ENCODE measurements around the gene SLC24A5. TPM values are rescaled to one million over a fixed set of nuclear protein-coding genes. Genes with fewer than 3 reads are reported as not detected.

SLC24A5 gene
- total RNA-seq, 1 experiment from 2014 or later, result not detected

GRCh38 chr15:48105936-48106335, 14.9 kb upstream of the SLC24A5 start:
- Histone ChIP-seq H3K4me3 (ENCODE audit: low read depth in 2 of 2, low read length in 2 of 2) (no peak overlapping the region), H3K36me3 (ENCODE audit: control insufficient read depth, insufficient read depth, low read length) (no peaks in the 10 kb centered on the region), H3K9me3 (ENCODE audit: control insufficient read depth, insufficient read depth, low read depth, low read length) (no peaks in the 10 kb centered on the region), H3K27ac (ENCODE audit: low read length) (no peak overlapping the region), H3K4me1 (ENCODE audit: control insufficient read depth, insufficient read depth, low read length) (no peaks in the 10 kb centered on the region), H3K27me3 (ENCODE audit: control insufficient read depth, insufficient read depth, low read length) (no peaks in the 10 kb centered on the region; the same call in none of the 2 replicates)
- ATAC-seq (no peak), DNase-seq (ENCODE audit: low read depth, low spot score) (no peak)
- in situ Hi-C loops (cut with HindIII; ENCODE audit: low pct_unique_long_range_greater_than_20kb, low sequenced_read_pairs), result no loop called here
- ChIA-PET CTCF (no interaction called here), POLR2A (no interaction called here)
- no TSS peak for BruUV-seq (replicated peaks)
- TF ChIP-seq, protein P1, sequence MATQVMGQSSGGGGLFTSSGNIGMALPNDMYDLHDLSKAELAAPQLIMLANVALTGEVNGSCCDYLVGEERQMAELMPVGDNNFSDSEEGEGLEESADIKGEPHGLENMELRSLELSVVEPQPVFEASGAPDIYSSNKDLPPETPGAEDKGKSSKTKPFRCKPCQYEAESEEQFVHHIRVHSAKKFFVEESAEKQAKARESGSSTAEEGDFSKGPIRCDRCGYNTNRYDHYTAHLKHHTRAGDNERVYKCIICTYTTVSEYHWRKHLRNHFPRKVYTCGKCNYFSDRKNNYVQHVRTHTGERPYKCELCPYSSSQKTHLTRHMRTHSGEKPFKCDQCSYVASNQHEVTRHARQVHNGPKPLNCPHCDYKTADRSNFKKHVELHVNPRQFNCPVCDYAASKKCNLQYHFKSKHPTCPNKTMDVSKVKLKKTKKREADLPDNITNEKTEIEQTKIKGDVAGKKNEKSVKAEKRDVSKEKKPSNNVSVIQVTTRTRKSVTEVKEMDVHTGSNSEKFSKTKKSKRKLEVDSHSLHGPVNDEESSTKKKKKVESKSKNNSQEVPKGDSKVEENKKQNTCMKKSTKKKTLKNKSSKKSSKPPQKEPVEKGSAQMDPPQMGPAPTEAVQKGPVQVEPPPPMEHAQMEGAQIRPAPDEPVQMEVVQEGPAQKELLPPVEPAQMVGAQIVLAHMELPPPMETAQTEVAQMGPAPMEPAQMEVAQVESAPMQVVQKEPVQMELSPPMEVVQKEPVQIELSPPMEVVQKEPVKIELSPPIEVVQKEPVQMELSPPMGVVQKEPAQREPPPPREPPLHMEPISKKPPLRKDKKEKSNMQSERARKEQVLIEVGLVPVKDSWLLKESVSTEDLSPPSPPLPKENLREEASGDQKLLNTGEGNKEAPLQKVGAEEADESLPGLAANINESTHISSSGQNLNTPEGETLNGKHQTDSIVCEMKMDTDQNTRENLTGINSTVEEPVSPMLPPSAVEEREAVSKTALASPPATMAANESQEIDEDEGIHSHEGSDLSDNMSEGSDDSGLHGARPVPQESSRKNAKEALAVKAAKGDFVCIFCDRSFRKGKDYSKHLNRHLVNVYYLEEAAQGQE (IDR thresholded peaks at IDR 0.05; ENCODE audit: insufficient read depth in 1 of 2, low read depth in 2 of 2, low read length in 1 of 2), result no peak
- no peak for TF ChIP-seq TCF7L2 (IDR thresholded peaks at IDR 0.05; ENCODE audit: low read depth, low read length)
- TF ChIP-seq SIN3A (IDR thresholded peaks at IDR 0.05; ENCODE audit: borderline replicate concordance, insufficient read depth, low read depth, low read length), result no peak
- TF ChIP-seq POLR2AphosphoS5 (IDR thresholded peaks at IDR 0.05; ENCODE audit: low read depth, low read length), result no peak
- TF ChIP-seq, protein P2, sequence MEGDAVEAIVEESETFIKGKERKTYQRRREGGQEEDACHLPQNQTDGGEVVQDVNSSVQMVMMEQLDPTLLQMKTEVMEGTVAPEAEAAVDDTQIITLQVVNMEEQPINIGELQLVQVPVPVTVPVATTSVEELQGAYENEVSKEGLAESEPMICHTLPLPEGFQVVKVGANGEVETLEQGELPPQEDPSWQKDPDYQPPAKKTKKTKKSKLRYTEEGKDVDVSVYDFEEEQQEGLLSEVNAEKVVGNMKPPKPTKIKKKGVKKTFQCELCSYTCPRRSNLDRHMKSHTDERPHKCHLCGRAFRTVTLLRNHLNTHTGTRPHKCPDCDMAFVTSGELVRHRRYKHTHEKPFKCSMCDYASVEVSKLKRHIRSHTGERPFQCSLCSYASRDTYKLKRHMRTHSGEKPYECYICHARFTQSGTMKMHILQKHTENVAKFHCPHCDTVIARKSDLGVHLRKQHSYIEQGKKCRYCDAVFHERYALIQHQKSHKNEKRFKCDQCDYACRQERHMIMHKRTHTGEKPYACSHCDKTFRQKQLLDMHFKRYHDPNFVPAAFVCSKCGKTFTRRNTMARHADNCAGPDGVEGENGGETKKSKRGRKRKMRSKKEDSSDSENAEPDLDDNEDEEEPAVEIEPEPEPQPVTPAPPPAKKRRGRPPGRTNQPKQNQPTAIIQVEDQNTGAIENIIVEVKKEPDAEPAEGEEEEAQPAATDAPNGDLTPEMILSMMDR (IDR thresholded peaks at IDR 0.05), result no peak
- intact Hi-C loops (cut with micrococcal nuclease; ENCODE audit: unreplicated experiment), result no loop called here

DNA sequence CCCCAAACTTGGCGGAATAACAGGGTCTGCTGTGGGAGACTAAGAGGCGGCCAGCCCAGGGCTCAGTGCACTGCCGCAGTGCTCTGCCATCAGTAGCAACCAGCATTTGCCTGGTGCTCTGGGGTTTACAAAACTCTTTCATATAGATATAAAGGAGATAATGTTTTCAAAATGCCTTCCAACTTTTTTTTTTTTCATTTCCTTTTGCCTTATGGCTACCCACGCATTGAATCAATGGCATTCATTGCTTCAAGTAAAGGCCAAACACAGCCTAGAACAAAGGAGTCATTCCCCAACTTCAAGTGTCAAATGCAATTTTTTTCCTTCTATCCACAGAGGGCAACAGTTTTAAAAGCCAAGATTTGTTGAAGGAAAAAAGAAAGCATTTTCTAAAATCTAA, 11.6 kb upstream of the SLC24A5 start:
- H3K27me3 ChIP-seq (ENCODE audit: control insufficient read depth, insufficient read depth, low read length), result peaks cover 3% of the 10 kb centered on the region
- intact Hi-C loops (cut with micrococcal nuclease; ENCODE audit: unreplicated experiment) (no loop called here), in situ Hi-C loops (cut with HindIII; ENCODE audit: low pct_unique_long_range_greater_than_20kb, low sequenced_read_pairs) (no loop called here)
- DNase-seq (ENCODE audit: low read depth, low spot score), result no peak
- BruUV-seq (replicated peaks), result no TSS peak
- no peaks in the 10 kb centered on the region for H3K36me3 ChIP-seq (ENCODE audit: control insufficient read depth, insufficient read depth, low read length)
- H3K9me3 ChIP-seq (ENCODE audit: control insufficient read depth, insufficient read depth, low read depth, low read length), result no peaks in the 10 kb centered on the region
- ChIA-PET POLR2A (no interaction called here), CTCF (no interaction called here)
- TF ChIP-seq POLR2AphosphoS5 (IDR thresholded peaks at IDR 0.05; ENCODE audit: low read depth, low read length), result no peak
- TF ChIP-seq, protein P1 (IDR thresholded peaks at IDR 0.05; ENCODE audit: insufficient read depth in 1 of 2, low read depth in 2 of 2, low read length in 1 of 2), result no peak
- TF ChIP-seq, protein P2 (IDR thresholded peaks at IDR 0.05), result no peak
- TF ChIP-seq SIN3A (IDR thresholded peaks at IDR 0.05; ENCODE audit: borderline replicate concordance, insufficient read depth, low read depth, low read length), result no peak
- no peak for TF ChIP-seq TCF7L2 (IDR thresholded peaks at IDR 0.05; ENCODE audit: low read depth, low read length)
- H3K4me3 ChIP-seq (ENCODE audit: low read depth in 2 of 2, low read length in 2 of 2), result no peak overlapping the region
- H3K4me1 ChIP-seq (ENCODE audit: control insufficient read depth, insufficient read depth, low read length), result no peaks in the 10 kb centered on the region
- no peak overlapping the region for H3K27ac ChIP-seq (ENCODE audit: low read length)
- ATAC-seq, result no peak

Measured in Panc1 (cell line).